ENCODE measurements around the gene UBP1. TPM values are rescaled to one million over a fixed set of nuclear protein-coding genes. Genes with fewer than 3 reads are reported as not detected.

Gene UBP1
- total RNA-seq, 1 experiment from 2014 or later: 69.5 TPM

GRCh38 chr3:33473813-33474212 lies 33.6 kb upstream of the UBP1 start:
- ChIA-PET RAD21 (ENCODE audit: low non-redundant PET in 1 of 2, low total read pairs in 2 of 2, uncharacterized antibody in 2 of 2, unreplicated experiment in 2 of 2) (no interaction called here), CTCF (no interaction called here), POLR2A (no interaction called here)
- Histone ChIP-seq H3K9ac (ENCODE audit: low read length) (no peak overlapping the region), H3K9me2 (ENCODE audit: insufficient read depth) (no peaks in the 10 kb centered on the region), H4K20me1 (ENCODE audit: insufficient read depth) (no peaks in the 10 kb centered on the region), H3K79me2 (ENCODE audit: insufficient read depth, low read length) (no peaks in the 10 kb centered on the region), H2AFZ (ENCODE audit: low read depth, low read length, poor library complexity, severe bottlenecking) (no peak overlapping the region), H3K9me3 (ENCODE audit: control insufficient read depth in 1 of 2, insufficient read depth in 1 of 2, low read depth in 1 of 2, low read length in 2 of 2) (no peaks in the 10 kb centered on the region), H3K4me3 (replicated peaks in 1 of 2; ENCODE audit: low read depth in 1 of 2, low read length in 2 of 2) (no peak overlapping the region), H3K27ac (ENCODE audit: low read depth, low read length) (no peak overlapping the region), H3K4me1 (ENCODE audit: control insufficient read depth in 1 of 2, insufficient read depth in 2 of 2, low read length in 2 of 2) (no peaks in the 10 kb centered on the region), H3K27me3 (ENCODE audit: insufficient read depth, low read length) (no peaks in the 10 kb centered on the region), H3K4me2 (ENCODE audit: low read length) (no peak overlapping the region), H3K36me3 (ENCODE audit: control insufficient read depth in 1 of 2, insufficient read depth in 2 of 2, low read length in 2 of 2) (no peaks in the 10 kb centered on the region)
- intact Hi-C loops (cut with micrococcal nuclease): no loop called here
- DNase-seq (ENCODE audit: low read depth, low spot score): no peak
- no TSS peak for BruUV-seq (replicated peaks)
- no peak for ATAC-seq
- TF ChIP-seq POLR2A (IDR thresholded peaks at IDR 0.05; ENCODE audit: borderline replicate concordance, extremely low read depth, insufficient read depth, insufficient read length) (no peak), RAD21 (IDR thresholded peaks at IDR 0.05; ENCODE audit: low read depth) (no peak), ELF1 (IDR thresholded peaks at IDR 0.05; ENCODE audit: borderline replicate concordance, low read depth) (no peak), EZH2phosphoT487 (IDR thresholded peaks at IDR 0.05; ENCODE audit: borderline replicate concordance) (no peak)

- no peaks in the 10 kb centered on the region for H3K9me2 ChIP-seq (ENCODE audit: insufficient read depth)
- H3K4me1 ChIP-seq (ENCODE audit: control insufficient read depth in 1 of 2, insufficient read depth in 2 of 2, low read length in 2 of 2): no peaks in the 10 kb centered on the region
- no peaks in the 10 kb centered on the region for H4K20me1 ChIP-seq (ENCODE audit: insufficient read depth)
- no peaks in the 10 kb centered on the region; a peak in 1 of 4 replicates for H3K9me3 ChIP-seq (ENCODE audit: control insufficient read depth in 1 of 2, insufficient read depth in 1 of 2, low read depth in 1 of 2, low read length in 2 of 2)
- ChIA-PET POLR2A (no interaction called here), RAD21 (ENCODE audit: low non-redundant PET in 1 of 2, low total read pairs in 2 of 2, uncharacterized antibody in 2 of 2, unreplicated experiment in 2 of 2) (no interaction called here), CTCF (no interaction called here)
- DNase-seq (ENCODE audit: low read depth, low spot score) (no peak), ATAC-seq (no peak)
- intact Hi-C loops (cut with micrococcal nuclease): no loop called here
- TF ChIP-seq TCF7L2 (IDR thresholded peaks at IDR 0.05; ENCODE audit: borderline replicate concordance, extremely low read depth, insufficient read depth, insufficient read length): no peak
- no peak for TF ChIP-seq FOSL1 (IDR thresholded peaks at IDR 0.05; ENCODE audit: low read depth)
- no peak for TF ChIP-seq EZH2phosphoT487 (IDR thresholded peaks at IDR 0.05; ENCODE audit: borderline replicate concordance)
- no peak overlapping the region for H3K4me2 ChIP-seq (ENCODE audit: low read length)
- BruUV-seq (replicated peaks): no TSS peak
- H3K36me3 ChIP-seq (ENCODE audit: control insufficient read depth in 1 of 2, insufficient read depth in 2 of 2, low read length in 2 of 2): no peaks in the 10 kb centered on the region
- H3K9ac ChIP-seq (ENCODE audit: low read length): no peak overlapping the region
- H3K27me3 ChIP-seq (ENCODE audit: insufficient read depth, low read length): no peaks in the 10 kb centered on the region
- no peak overlapping the region for H3K4me3 ChIP-seq (replicated peaks in 1 of 2; ENCODE audit: low read depth in 1 of 2, low read length in 2 of 2)
- no peak overlapping the region for H3K27ac ChIP-seq (ENCODE audit: low read depth, low read length)
- no peaks in the 10 kb centered on the region for H3K79me2 ChIP-seq (ENCODE audit: insufficient read depth, low read length)
- no peak overlapping the region for H2AFZ ChIP-seq (ENCODE audit: low read depth, low read length, poor library complexity, severe bottlenecking)
Observed at GRCh38 chr3:33467786-33468185, 27.6 kb upstream of the UBP1 start.
